Measurements from ENCODE around the gene COMP. TPM values are rescaled to one million over a fixed set of nuclear protein-coding genes. Genes with fewer than 3 reads are reported as not detected.

The COMP gene
- total and polyA plus RNA-seq, 2 donors (not counting 1 experiment from before 2014, with no cell fraction given): not detected

- ChIA-PET CTCF (no interaction called here), POLR2A (no interaction called here)
- Mint-ChIP-seq H3K4me3 (no peak overlapping the region), H3K27ac (no peak overlapping the region), H3K27me3 (no peaks in the 10 kb centered on the region), H3K4me1 (no peaks in the 10 kb centered on the region), H3K9me3 (ENCODE audit: insufficient read depth) (no peaks in the 10 kb centered on the region)
- TF ChIP-seq EZH2 (IDR thresholded peaks at IDR 0.05; ENCODE audit: borderline replicate concordance, insufficient read depth, low read depth, low read length, poor library complexity, severe bottlenecking) (no peak), CTCF (IDR thresholded peaks at IDR 0.05) (no peak)
- H3K27me3 ChIP-seq (replicated peaks in 1 of 4; ENCODE audit: control extremely low read depth in 1 of 4, control insufficient read depth in 3 of 4, insufficient read depth in 4 of 4, low read length in 3 of 4): no peaks in the 10 kb centered on the region
- H3K79me2 ChIP-seq (ENCODE audit: control insufficient read depth, insufficient read depth, low read length): no peaks in the 10 kb centered on the region
- DNase-seq (no peak), ATAC-seq (ENCODE audit: low read depth) (no peak)
- no peaks in the 10 kb centered on the region for H3K4me1 ChIP-seq (ENCODE audit: control insufficient read depth in 2 of 2, insufficient read depth in 2 of 2, low read length in 2 of 2)
- H4K20me1 ChIP-seq (ENCODE audit: control insufficient read depth, insufficient read depth, low read length, poor library complexity, severe bottlenecking): peaks cover 36% of the 10 kb centered on the region
- intact Hi-C loops (cut with micrococcal nuclease): no loop called here
- H3K4me3 ChIP-seq (ENCODE audit: control extremely low read depth in 1 of 5, extremely low read depth in 1 of 5, insufficient read depth in 1 of 5, low read depth in 2 of 5, low read length in 4 of 5): no peak overlapping the region
- no peak overlapping the region for H3K4me2 ChIP-seq (replicated peaks; ENCODE audit: low read depth, low read length, poor library complexity, severe bottlenecking)
- no peak overlapping the region for H3K9ac ChIP-seq (ENCODE audit: low read length)
- no peak overlapping the region for H2AFZ ChIP-seq (ENCODE audit: insufficient read depth, low read depth, low read length, poor library complexity, severe bottlenecking)
- no peaks in the 10 kb centered on the region for H3K9me3 ChIP-seq (ENCODE audit: control extremely low read depth in 1 of 3, control insufficient read depth in 2 of 3, insufficient read depth in 1 of 3, low read length in 2 of 3)
- WGBS (ENCODE audit: insufficient coverage): 91% methylated on average over 25 of the region's 29 CpGs
- peaks cover 0 to 14% of the 10 kb centered on the region in 2 experiments for H3K36me3 ChIP-seq (replicated peaks in 1 of 2; ENCODE audit: control extremely low read depth in 1 of 2, control insufficient read depth in 1 of 2, extremely low read depth in 1 of 2, insufficient read depth in 2 of 2, low read length in 1 of 2)
- H3K27ac ChIP-seq (ENCODE audit: low read length in 2 of 2): no peak overlapping the region
Observed at GRCh38 chr19:18746401-18747325, 44.4 kb downstream of the COMP start.

GRCh38 chr19:18745931-18746330 lies 45.2 kb downstream of the COMP start:
- Histone ChIP-seq H4K20me1 (ENCODE audit: control insufficient read depth, insufficient read depth, low read length, poor library complexity, severe bottlenecking) (peaks cover 43% of the 10 kb centered on the region), H3K4me3 (ENCODE audit: control extremely low read depth in 1 of 5, extremely low read depth in 1 of 5, insufficient read depth in 1 of 5, low read depth in 2 of 5, low read length in 4 of 5) (no peak overlapping the region), H3K4me2 (replicated peaks; ENCODE audit: low read depth, low read length, poor library complexity, severe bottlenecking) (no peak overlapping the region), H3K4me1 (ENCODE audit: control insufficient read depth in 2 of 2, insufficient read depth in 2 of 2, low read length in 2 of 2) (no peaks in the 10 kb centered on the region), H3K27ac (ENCODE audit: low read length in 2 of 2) (no peak overlapping the region), H3K36me3 (replicated peaks in 1 of 2; ENCODE audit: control extremely low read depth in 1 of 2, control insufficient read depth in 1 of 2, extremely low read depth in 1 of 2, insufficient read depth in 2 of 2, low read length in 1 of 2) (peaks cover 0 to 10% of the 10 kb centered on the region in 2 experiments), H3K79me2 (ENCODE audit: control insufficient read depth, insufficient read depth, low read length) (no peaks in the 10 kb centered on the region), H3K9ac (ENCODE audit: low read length) (no peak overlapping the region), H3K27me3 (replicated peaks in 1 of 4; ENCODE audit: control extremely low read depth in 1 of 4, control insufficient read depth in 3 of 4, insufficient read depth in 4 of 4, low read length in 3 of 4) (no peaks in the 10 kb centered on the region), H2AFZ (ENCODE audit: insufficient read depth, low read depth, low read length, poor library complexity, severe bottlenecking) (no peak overlapping the region), H3K9me3 (ENCODE audit: control extremely low read depth in 1 of 3, control insufficient read depth in 2 of 3, insufficient read depth in 1 of 3, low read length in 2 of 3) (no peaks in the 10 kb centered on the region)
- WGBS (ENCODE audit: insufficient coverage): 94% methylated on average over 5 of the region's 5 CpGs
- Mint-ChIP-seq H3K4me1 (no peaks in the 10 kb centered on the region), H3K27me3 (no peaks in the 10 kb centered on the region), H3K9me3 (ENCODE audit: insufficient read depth) (no peaks in the 10 kb centered on the region), H3K4me3 (no peak overlapping the region), H3K27ac (no peak overlapping the region)
- TF ChIP-seq EZH2 (IDR thresholded peaks at IDR 0.05; ENCODE audit: borderline replicate concordance, insufficient read depth, low read depth, low read length, poor library complexity, severe bottlenecking) (no peak), CTCF (IDR thresholded peaks at IDR 0.05) (no peak)
- ATAC-seq (ENCODE audit: low read depth) (no peak), DNase-seq (no peak)
- intact Hi-C loops (cut with micrococcal nuclease): no loop called here
- POLR2A ChIA-PET: no interaction called here
- CTCF ChIA-PET: interaction anchor here (0.6 kb wide), 1 partner anchor 228 kb away, joined by 3 read pairs; no protein-coding TSS in a partner anchor

Data from B cell (primary cell).